ENCODE measurements around the gene TBL3. TPM values are rescaled to one million over a fixed set of nuclear protein-coding genes. Genes with fewer than 3 reads are reported as not detected.
A peak's percentile ranks its signal among the peaks of the same experiment; 100 is the strongest.

Gene TBL3
- total RNA-seq, 1 experiment from 2014 or later, result 68.9 TPM

- peaks cover 0 to 7% of the 10 kb centered on the region in 2 experiments; a peak in 2 of 4 replicates for H3K4me1 ChIP-seq (ENCODE audit: control insufficient read depth in 1 of 2, insufficient read depth in 2 of 2, low read length in 2 of 2)
- POLR2A ChIA-PET, result interaction anchor here (1.8 kb wide), 1 partner anchor 10 kb away, joined by 3 read pairs; no protein-coding TSS in a partner anchor
Measured at GRCh38 chr16:1997494-1998359, 25.9 kb downstream of the TBL3 start.

GRCh38 chr16:1998360-1998835, 26.5 kb downstream of the TBL3 start:
- POLR2A ChIA-PET, result interaction anchor here (1.8 kb wide), 1 partner anchor 10 kb away, joined by 3 read pairs; no protein-coding TSS in a partner anchor
- CTCF ChIA-PET, result interaction anchor here (0.6 kb wide), 1 partner anchor 142 kb away, joined by 3 read pairs; no protein-coding TSS in a partner anchor
- H3K4me2 ChIP-seq (ENCODE audit: low read length), result no peak overlapping the region
- TF ChIP-seq SIN3A (IDR thresholded peaks at IDR 0.05; ENCODE audit: low read depth), result no peak
- TF ChIP-seq MAX (IDR thresholded peaks at IDR 0.05), result no peak
- no peak for TF ChIP-seq CBX3 (IDR thresholded peaks at IDR 0.05; ENCODE audit: low read depth)
- no peak for TF ChIP-seq REST (IDR thresholded peaks at IDR 0.05; ENCODE audit: low read depth)
- TF ChIP-seq SP1 (IDR thresholded peaks at IDR 0.05; ENCODE audit: low read depth), result no peak
- TF ChIP-seq ZFX (IDR thresholded peaks at IDR 0.05), result no peak
- TF ChIP-seq EGR1 (IDR thresholded peaks at IDR 0.05; ENCODE audit: low read depth), result no peak
- no peak for TF ChIP-seq RAD21 (IDR thresholded peaks at IDR 0.05; ENCODE audit: low read depth)
- TF ChIP-seq ATF3 (IDR thresholded peaks at IDR 0.05), result no peak
- no peak for TF ChIP-seq FOSL1 (IDR thresholded peaks at IDR 0.05; ENCODE audit: low read depth)
- TF ChIP-seq EZH2 (IDR thresholded peaks at IDR 0.05), result no peak
- no peak for TF ChIP-seq CEBPB (IDR thresholded peaks at IDR 0.05; ENCODE audit: low read depth)
- TF ChIP-seq SRF (IDR thresholded peaks at IDR 0.05; ENCODE audit: low read depth), result no peak
- TF ChIP-seq EZH2phosphoT487 (IDR thresholded peaks at IDR 0.05; ENCODE audit: borderline replicate concordance), result no peak
- TF ChIP-seq ELF1 (IDR thresholded peaks at IDR 0.05; ENCODE audit: borderline replicate concordance, low read depth), result no peak

More at GRCh38 chr16:1997494-1998359, 25.9 kb downstream of the TBL3 start:
- no peaks in the 10 kb centered on the region for H3K9me3 ChIP-seq (ENCODE audit: control insufficient read depth in 1 of 2, insufficient read depth in 1 of 2, low read depth in 1 of 2, low read length in 2 of 2)
- H3K9me2 ChIP-seq (ENCODE audit: insufficient read depth), result no peaks in the 10 kb centered on the region
- no peak overlapping the region for H3K4me2 ChIP-seq (ENCODE audit: low read length)
- H3K4me3 ChIP-seq (replicated peaks in 1 of 2; ENCODE audit: low read depth in 1 of 2, low read length in 2 of 2), result no peak overlapping the region
- intact Hi-C loops (cut with micrococcal nuclease), result no loop called here
- H3K9ac ChIP-seq (ENCODE audit: low read length), result no peak overlapping the region
- H3K27ac ChIP-seq (ENCODE audit: low read depth, low read length), result no peak overlapping the region
- H3K27me3 ChIP-seq (ENCODE audit: insufficient read depth, low read length), result no peaks in the 10 kb centered on the region
- RAD21 ChIA-PET (ENCODE audit: low non-redundant PET in 1 of 2, low total read pairs in 2 of 2, uncharacterized antibody in 2 of 2, unreplicated experiment in 2 of 2), result no interaction called here
- H3K79me2 ChIP-seq (ENCODE audit: insufficient read depth, low read length), result peaks cover 17% of the 10 kb centered on the region; the same call in 1 of the 2 replicates
- no peak for TF ChIP-seq JUND (IDR thresholded peaks at IDR 0.05)
- TF ChIP-seq FOSL1 (IDR thresholded peaks at IDR 0.05; ENCODE audit: low read depth), result no peak
- TF ChIP-seq SIN3A (IDR thresholded peaks at IDR 0.05; ENCODE audit: low read depth), result no peak
- no peak for TF ChIP-seq YY1 (IDR thresholded peaks at IDR 0.05; ENCODE audit: extremely low read depth, insufficient replicate concordance, low read depth, low read length)
- TF ChIP-seq EZH2phosphoT487 (IDR thresholded peaks at IDR 0.05; ENCODE audit: borderline replicate concordance), result no peak
- no peak for TF ChIP-seq ZFX (IDR thresholded peaks at IDR 0.05)
- ATAC-seq (no peak), DNase-seq (ENCODE audit: low read depth, low spot score) (no peak)
- CTCF ChIA-PET, result interaction anchor here (0.6 kb wide), 1 partner anchor 143 kb away, joined by 3 read pairs; no protein-coding TSS in a partner anchor
- no TSS peak for BruUV-seq (replicated peaks)
- no peaks in the 10 kb centered on the region for H4K20me1 ChIP-seq (ENCODE audit: insufficient read depth)
- peaks cover 23 to 44% of the 10 kb centered on the region in 2 experiments; a peak in 3 of 4 replicates for H3K36me3 ChIP-seq (ENCODE audit: control insufficient read depth in 1 of 2, insufficient read depth in 2 of 2, low read length in 2 of 2)
- no peak overlapping the region for H2AFZ ChIP-seq (ENCODE audit: low read depth, low read length, poor library complexity, severe bottlenecking)

More at GRCh38 chr16:1998360-1998835, 26.5 kb downstream of the TBL3 start:
- no peaks in the 10 kb centered on the region for H3K9me2 ChIP-seq (ENCODE audit: insufficient read depth)
- ATAC-seq (no peak), DNase-seq (ENCODE audit: low read depth, low spot score) (no peak)
- no peaks in the 10 kb centered on the region for H4K20me1 ChIP-seq (ENCODE audit: insufficient read depth)
- no peaks in the 10 kb centered on the region for H3K9me3 ChIP-seq (ENCODE audit: control insufficient read depth in 1 of 2, insufficient read depth in 1 of 2, low read depth in 1 of 2, low read length in 2 of 2)
- RAD21 ChIA-PET (ENCODE audit: low non-redundant PET in 1 of 2, low total read pairs in 2 of 2, uncharacterized antibody in 2 of 2, unreplicated experiment in 2 of 2), result no interaction called here
- H3K9ac ChIP-seq (ENCODE audit: low read length), result no peak overlapping the region
- no peaks in the 10 kb centered on the region for H3K27me3 ChIP-seq (ENCODE audit: insufficient read depth, low read length)
- H3K4me1 ChIP-seq (ENCODE audit: control insufficient read depth in 1 of 2, insufficient read depth in 2 of 2, low read length in 2 of 2), result peaks cover 0 to 8% of the 10 kb centered on the region in 2 experiments; a peak in 2 of 4 replicates
- no peak overlapping the region for H2AFZ ChIP-seq (ENCODE audit: low read depth, low read length, poor library complexity, severe bottlenecking)
- intact Hi-C loops (cut with micrococcal nuclease), result no loop called here
- TSS peak; percentile 31 for BruUV-seq (replicated peaks)
- H3K27ac ChIP-seq (ENCODE audit: low read depth, low read length), result no peak overlapping the region
- peaks cover 25 to 50% of the 10 kb centered on the region in 2 experiments; a peak in 3 of 4 replicates for H3K36me3 ChIP-seq (ENCODE audit: control insufficient read depth in 1 of 2, insufficient read depth in 2 of 2, low read length in 2 of 2)
- H3K4me3 ChIP-seq (replicated peaks in 1 of 2; ENCODE audit: low read depth in 1 of 2, low read length in 2 of 2), result no peak overlapping the region
- peaks cover 23% of the 10 kb centered on the region for H3K79me2 ChIP-seq (ENCODE audit: insufficient read depth, low read length)

Data from HCT116 (cell line).